HEK293 (cell line): ENCODE measurements around the gene DDR2.

Experiments used
- CTCF ChIA-PET: fragments of 350-600 bp; formaldehyde crosslinking; extraction: SDS; loops from one replicate; lab custom pipeline; 2021; ENCODE audit warnings: antibody characterized with exemption; lab: Yijun Ruan, JAX
- POLR2A ChIA-PET: fragments of 300-600 bp; formaldehyde crosslinking; extraction: SDS; loops from one replicate; lab custom pipeline; 2020; ENCODE audit warnings: antibody characterized with exemption, inconsistent platforms; lab: Yijun Ruan, JAX
- H3K27ac ChIP-seq: fragments of 200-500 bp; sonication (Bioruptor generic); 2 replicates; pipeline ENCODE4 v1.5.1; 2014; ENCODE audit warnings: low read depth, low read length, control low read depth, inconsistent platforms; ENCODE audit errors: extremely low read depth
- H3K36me3 ChIP-seq, 2 experiments: fragments of 200-500 bp in 1 of 2; sonication (Bioruptor generic) in 1 of 2; 1 replicate in 1 of 2; 2 replicates in 1 of 2; pipeline ENCODE4 v1.5.1; 2014 to 2017; ENCODE audit warnings: inconsistent platforms in 2 of 2, low read length in 2 of 2; ENCODE audit not compliant: control insufficient read depth in 2 of 2, insufficient read depth in 1 of 2
- H3K4me1 ChIP-seq: fragments of 200-500 bp; sonication (Bioruptor generic); 2 replicates; pipeline ENCODE4 v1.5.1; 2014; ENCODE audit warnings: mild to moderate bottlenecking, low read length, inconsistent platforms; ENCODE audit not compliant: control insufficient read depth, insufficient read depth
- H3K4me3 ChIP-seq: 2 replicates; pipeline ENCODE4 v1.5.1; 2011; ENCODE audit warnings: low read depth, mild to moderate bottlenecking, control low read depth, low read length, moderate library complexity
- H3K9me3 ChIP-seq: fragments of 200-500 bp; sonication (Bioruptor generic); 2 replicates; pipeline ENCODE4 v1.5.1; 2014; ENCODE audit warnings: low read depth, low read length, inconsistent platforms; ENCODE audit not compliant: control insufficient read depth, insufficient read depth
- KLF16 ChIP-seq: fragments of 450-650 bp; formaldehyde crosslinking; IDR thresholded peaks from 2 replicates; pipeline ENCODE4 v1.5.1; 2017; ENCODE audit warnings: missing biosample characterization, missing genetic modification characterization
- MZF1 ChIP-seq: fragments of 450-650 bp; formaldehyde crosslinking; IDR thresholded peaks from 2 replicates; pipeline ENCODE4 v1.5.1; 2017; ENCODE audit warnings: missing biosample characterization, missing genetic modification characterization, borderline replicate concordance
- PRDM4 ChIP-seq: fragments of 450-650 bp; formaldehyde crosslinking; IDR thresholded peaks from 2 replicates; pipeline ENCODE4 v1.5.1; 2017; ENCODE audit warnings: missing biosample characterization, missing genetic modification characterization
- ZNF138 ChIP-seq: fragments of 450-650 bp; formaldehyde crosslinking; IDR thresholded peaks from 2 replicates; pipeline ENCODE4 v1.5.1; 2016; ENCODE audit warnings: missing biosample characterization, missing genetic modification characterization, borderline replicate concordance
- ZNF146 ChIP-seq: fragments of 450-650 bp; formaldehyde crosslinking; IDR thresholded peaks from 2 replicates; pipeline ENCODE4 v1.5.1; 2016; ENCODE audit warnings: missing biosample characterization, missing genetic modification characterization
- ZNF157 ChIP-seq: fragments of 450-650 bp; formaldehyde crosslinking; IDR thresholded peaks from 2 replicates; pipeline ENCODE4 v1.5.1; 2016; ENCODE audit warnings: missing biosample characterization, missing genetic modification characterization
- ZSCAN5A ChIP-seq: fragments of 450-650 bp; formaldehyde crosslinking; IDR thresholded peaks from 2 replicates; pipeline ENCODE4 v1.5.1; 2016; ENCODE audit warnings: missing biosample characterization, missing genetic modification characterization
- TF ChIP-seq, protein P1 (sequence below): fragments of 450-650 bp; formaldehyde crosslinking; IDR thresholded peaks from 2 replicates; pipeline ENCODE4 v1.5.1; 2017; ENCODE audit warnings: missing biosample characterization, missing genetic modification characterization
- TF ChIP-seq, protein P2 (sequence below): fragments of 450-650 bp; IDR thresholded peaks from 2 replicates; pipeline ENCODE4 v1.5.1; 2018; ENCODE audit warnings: missing biosample characterization, mild to moderate bottlenecking, missing genetic modification characterization
- TF ChIP-seq, protein P3 (sequence below): fragments of 450-650 bp; formaldehyde crosslinking; IDR thresholded peaks from 2 replicates; pipeline ENCODE4 v1.5.1; 2016; ENCODE audit warnings: missing biosample characterization, missing genetic modification characterization

Gene DDR2

GRCh38 chr1:162679298-162679697, 47.0 kb downstream of the DDR2 start:
- Histone ChIP-seq H3K27ac (no peak overlapping the region), H3K4me3 (no peak overlapping the region), H3K4me1 (no peaks in the 10 kb centered on the region), H3K9me3 (no peaks in the 10 kb centered on the region), H3K36me3 (no peaks in the 10 kb centered on the region)
- ChIA-PET CTCF (no interaction called here), POLR2A (no interaction called here)
- TF ChIP-seq, protein P1, sequence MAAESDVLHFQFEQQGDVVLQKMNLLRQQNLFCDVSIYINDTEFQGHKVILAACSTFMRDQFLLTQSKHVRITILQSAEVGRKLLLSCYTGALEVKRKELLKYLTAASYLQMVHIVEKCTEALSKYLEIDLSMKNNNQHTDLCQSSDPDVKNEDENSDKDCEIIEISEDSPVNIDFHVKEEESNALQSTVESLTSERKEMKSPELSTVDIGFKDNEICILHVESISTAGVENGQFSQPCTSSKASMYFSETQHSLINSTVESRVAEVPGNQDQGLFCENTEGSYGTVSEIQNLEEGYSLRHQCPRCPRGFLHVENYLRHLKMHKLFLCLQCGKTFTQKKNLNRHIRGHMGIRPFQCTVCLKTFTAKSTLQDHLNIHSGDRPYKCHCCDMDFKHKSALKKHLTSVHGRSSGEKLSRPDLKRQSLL, result no peak
- no peak for TF ChIP-seq ZSCAN5A (tag by site-specific recombination)
- TF ChIP-seq, protein P2, sequence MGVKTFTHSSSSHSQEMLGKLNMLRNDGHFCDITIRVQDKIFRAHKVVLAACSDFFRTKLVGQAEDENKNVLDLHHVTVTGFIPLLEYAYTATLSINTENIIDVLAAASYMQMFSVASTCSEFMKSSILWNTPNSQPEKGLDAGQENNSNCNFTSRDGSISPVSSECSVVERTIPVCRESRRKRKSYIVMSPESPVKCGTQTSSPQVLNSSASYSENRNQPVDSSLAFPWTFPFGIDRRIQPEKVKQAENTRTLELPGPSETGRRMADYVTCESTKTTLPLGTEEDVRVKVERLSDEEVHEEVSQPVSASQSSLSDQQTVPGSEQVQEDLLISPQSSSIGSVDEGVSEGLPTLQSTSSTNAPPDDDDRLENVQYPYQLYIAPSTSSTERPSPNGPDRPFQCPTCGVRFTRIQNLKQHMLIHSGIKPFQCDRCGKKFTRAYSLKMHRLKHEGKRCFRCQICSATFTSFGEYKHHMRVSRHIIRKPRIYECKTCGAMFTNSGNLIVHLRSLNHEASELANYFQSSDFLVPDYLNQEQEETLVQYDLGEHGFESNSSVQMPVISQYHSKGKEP (tag by site-specific recombination), result no peak
- TF ChIP-seq ZNF146, result peak; percentile 51; the same call in 1 of the 2 replicates
- no peak for TF ChIP-seq ZNF138 (tag by site-specific recombination)
- TF ChIP-seq, protein P3, sequence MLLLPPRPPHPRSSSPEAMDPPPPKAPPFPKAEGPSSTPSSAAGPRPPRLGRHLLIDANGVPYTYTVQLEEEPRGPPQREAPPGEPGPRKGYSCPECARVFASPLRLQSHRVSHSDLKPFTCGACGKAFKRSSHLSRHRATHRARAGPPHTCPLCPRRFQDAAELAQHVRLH (tag by site-specific recombination), result 0 out of 2 replicates have a peak, but pooled peaks have one; percentile 32

DNA sequence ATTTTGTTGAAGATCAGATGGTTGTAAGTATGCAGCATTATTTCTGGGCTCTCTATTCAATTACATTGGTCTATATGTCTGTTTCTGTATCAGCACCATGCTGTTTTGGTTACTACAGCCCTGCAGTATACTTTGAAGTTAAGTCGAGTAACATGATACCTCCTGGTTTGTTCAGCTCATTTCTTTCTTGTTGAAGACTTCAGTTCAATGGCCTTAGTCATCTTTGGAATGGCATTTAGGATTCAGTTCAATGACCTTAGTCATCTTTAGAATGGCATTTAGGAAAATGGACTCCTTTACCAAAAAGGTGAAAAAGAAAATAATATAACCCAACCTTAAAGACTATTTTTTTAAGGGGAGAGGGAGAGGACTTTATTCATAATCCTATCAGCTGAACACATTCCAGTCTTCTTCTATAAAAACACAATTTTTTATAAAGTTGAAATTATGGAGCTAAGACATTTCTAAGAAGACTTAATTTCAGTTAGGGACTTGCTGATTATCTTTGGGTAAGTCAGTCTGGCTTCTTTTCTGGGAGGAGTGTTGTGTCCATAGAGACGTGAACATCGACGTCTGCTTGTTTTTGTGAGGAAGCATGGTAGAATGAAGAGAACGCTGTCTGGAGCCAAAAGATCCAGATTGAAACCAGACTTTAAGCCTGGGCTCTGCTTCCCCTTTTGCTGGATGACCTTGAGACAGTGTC, 48.3 kb downstream of the DDR2 start:
- ChIA-PET CTCF (interaction anchor here (0.8 to 1.1 kb wide), 2 partner anchors 67 to 120 kb away, joined by 3 read pairs; no protein-coding TSS in a partner anchor), POLR2A (no interaction called here)
- Histone ChIP-seq H3K36me3 (no peaks in the 10 kb centered on the region), H3K4me3 (no peak overlapping the region), H3K27ac (no peak overlapping the region), H3K9me3 (no peaks in the 10 kb centered on the region), H3K4me1 (no peaks in the 10 kb centered on the region)
- TF ChIP-seq KLF16 (tag by site-specific recombination), result no peak
- TF ChIP-seq PRDM4 (tag by site-specific recombination), result peak; percentile 58; the same call in 1 of the 2 replicates

DNA sequence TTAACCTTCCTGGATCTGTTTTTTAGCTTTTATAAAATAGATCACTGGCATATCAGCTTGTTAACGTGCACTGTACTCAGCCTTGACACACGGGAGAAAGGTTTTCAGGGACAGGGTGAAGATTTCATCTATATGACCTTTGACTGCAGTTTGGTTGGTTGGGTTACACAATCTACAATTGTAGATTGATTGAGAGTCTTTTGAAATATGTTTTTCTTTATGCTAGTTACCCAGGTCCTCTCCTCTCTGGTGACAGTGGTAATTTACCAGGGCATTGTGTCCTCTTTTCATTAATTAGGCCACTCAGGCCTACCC, 48.8 kb downstream of the DDR2 start:
- ChIA-PET POLR2A (no interaction called here), CTCF (interaction anchor here (0.8 to 1.1 kb wide), 2 partner anchors 68 to 119 kb away, joined by 3 read pairs; no protein-coding TSS in a partner anchor)
- no peak overlapping the region for H3K4me3 ChIP-seq
- no peaks in the 10 kb centered on the region for H3K4me1 ChIP-seq
- no peaks in the 10 kb centered on the region for H3K9me3 ChIP-seq
- TF ChIP-seq MZF1 (tag by site-specific recombination) (peak; percentile 56; the same call in 1 of the 2 replicates), ZNF157 (tag by site-specific recombination) (no peak)
- H3K36me3 ChIP-seq, result no peaks in the 10 kb centered on the region
- no peak overlapping the region for H3K27ac ChIP-seq
